ENCODE measurements around the gene DCDC1.

The DCDC1 gene

DNA sequence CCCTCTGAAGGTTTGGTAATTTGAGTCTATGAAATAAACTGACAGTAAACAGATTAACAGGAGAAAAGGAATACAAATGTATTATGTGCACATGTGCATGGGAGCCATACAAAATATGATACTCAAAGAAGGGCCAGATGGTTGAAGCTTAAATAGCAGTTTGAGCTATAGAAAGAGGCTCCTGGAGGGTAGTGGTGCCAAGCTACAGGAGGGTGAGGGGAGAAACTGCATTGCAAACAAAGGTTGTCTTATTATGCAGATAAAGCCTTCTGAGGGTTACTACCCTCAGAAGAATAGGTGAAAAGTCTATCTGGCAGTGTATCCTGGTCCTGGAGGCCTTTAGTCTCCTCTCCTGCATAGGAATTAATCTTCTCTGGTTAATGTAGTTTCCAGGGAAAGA is 516.1 kb downstream of the DCDC1 start:
- no peaks in the 10 kb centered on the region for H3K4me1 ChIP-seq (ENCODE audit: low read depth, poor library complexity, severe bottlenecking)
- no peak overlapping the region for H2AFZ ChIP-seq (ENCODE audit: low read depth)
- no peaks in the 10 kb centered on the region for H4K20me1 ChIP-seq (ENCODE audit: insufficient read depth)
- H3K4me2 ChIP-seq: no peak overlapping the region
- no peaks in the 10 kb centered on the region for H3K79me2 ChIP-seq (ENCODE audit: insufficient read depth, low read depth)
- TF ChIP-seq, protein P1, sequence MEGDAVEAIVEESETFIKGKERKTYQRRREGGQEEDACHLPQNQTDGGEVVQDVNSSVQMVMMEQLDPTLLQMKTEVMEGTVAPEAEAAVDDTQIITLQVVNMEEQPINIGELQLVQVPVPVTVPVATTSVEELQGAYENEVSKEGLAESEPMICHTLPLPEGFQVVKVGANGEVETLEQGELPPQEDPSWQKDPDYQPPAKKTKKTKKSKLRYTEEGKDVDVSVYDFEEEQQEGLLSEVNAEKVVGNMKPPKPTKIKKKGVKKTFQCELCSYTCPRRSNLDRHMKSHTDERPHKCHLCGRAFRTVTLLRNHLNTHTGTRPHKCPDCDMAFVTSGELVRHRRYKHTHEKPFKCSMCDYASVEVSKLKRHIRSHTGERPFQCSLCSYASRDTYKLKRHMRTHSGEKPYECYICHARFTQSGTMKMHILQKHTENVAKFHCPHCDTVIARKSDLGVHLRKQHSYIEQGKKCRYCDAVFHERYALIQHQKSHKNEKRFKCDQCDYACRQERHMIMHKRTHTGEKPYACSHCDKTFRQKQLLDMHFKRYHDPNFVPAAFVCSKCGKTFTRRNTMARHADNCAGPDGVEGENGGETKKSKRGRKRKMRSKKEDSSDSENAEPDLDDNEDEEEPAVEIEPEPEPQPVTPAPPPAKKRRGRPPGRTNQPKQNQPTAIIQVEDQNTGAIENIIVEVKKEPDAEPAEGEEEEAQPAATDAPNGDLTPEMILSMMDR (conservative IDR thresholded peaks at IDR 0.05; ENCODE audit: low read depth, low read length): no peak
- H3K36me3 ChIP-seq (ENCODE audit: insufficient read depth): no peaks in the 10 kb centered on the region
- H3K9ac ChIP-seq: no peak overlapping the region
- H3K27ac ChIP-seq: no peak overlapping the region
- H3K27me3 ChIP-seq (ENCODE audit: insufficient read depth, low read depth): no peaks in the 10 kb centered on the region
- H3K4me3 ChIP-seq (IDR thresholded peaks at IDR 0.05; ENCODE audit: insufficient read depth, low read depth, low read length): no peak overlapping the region

DNA sequence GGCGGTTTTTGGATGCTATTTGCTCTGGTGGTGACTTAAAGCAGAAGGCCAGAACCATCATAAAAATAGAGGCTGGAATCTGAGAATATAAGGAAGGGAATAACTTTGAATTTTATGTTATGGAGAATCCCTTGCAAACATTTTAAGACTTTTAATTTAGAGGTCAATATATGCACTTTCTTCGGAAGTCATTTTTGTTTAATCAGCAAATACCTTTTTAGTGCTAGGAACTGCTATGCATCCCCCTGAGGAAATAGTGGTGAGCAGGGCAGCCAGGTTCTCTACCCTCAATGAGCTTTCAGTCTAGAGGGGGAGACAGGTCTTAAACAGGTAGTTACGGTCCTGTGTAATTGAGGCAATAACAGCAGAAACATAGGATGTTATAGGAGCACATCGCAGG is 516.9 kb downstream of the DCDC1 start:
- no peaks in the 10 kb centered on the region for H3K36me3 ChIP-seq (ENCODE audit: insufficient read depth)
- H3K4me2 ChIP-seq: no peak overlapping the region
- no peak overlapping the region for H3K9ac ChIP-seq
- H3K79me2 ChIP-seq (ENCODE audit: insufficient read depth, low read depth): no peaks in the 10 kb centered on the region
- H4K20me1 ChIP-seq (ENCODE audit: insufficient read depth): no peaks in the 10 kb centered on the region
- TF ChIP-seq, protein P1 (conservative IDR thresholded peaks at IDR 0.05; ENCODE audit: low read depth, low read length): no peak
- H2AFZ ChIP-seq (ENCODE audit: low read depth): no peak overlapping the region
- no peaks in the 10 kb centered on the region for H3K4me1 ChIP-seq (ENCODE audit: low read depth, poor library complexity, severe bottlenecking)
- H3K27me3 ChIP-seq (ENCODE audit: insufficient read depth, low read depth): no peaks in the 10 kb centered on the region
- H3K4me3 ChIP-seq (IDR thresholded peaks at IDR 0.05; ENCODE audit: insufficient read depth, low read depth, low read length): no peak overlapping the region
- no peak overlapping the region for H3K27ac ChIP-seq

DNA sequence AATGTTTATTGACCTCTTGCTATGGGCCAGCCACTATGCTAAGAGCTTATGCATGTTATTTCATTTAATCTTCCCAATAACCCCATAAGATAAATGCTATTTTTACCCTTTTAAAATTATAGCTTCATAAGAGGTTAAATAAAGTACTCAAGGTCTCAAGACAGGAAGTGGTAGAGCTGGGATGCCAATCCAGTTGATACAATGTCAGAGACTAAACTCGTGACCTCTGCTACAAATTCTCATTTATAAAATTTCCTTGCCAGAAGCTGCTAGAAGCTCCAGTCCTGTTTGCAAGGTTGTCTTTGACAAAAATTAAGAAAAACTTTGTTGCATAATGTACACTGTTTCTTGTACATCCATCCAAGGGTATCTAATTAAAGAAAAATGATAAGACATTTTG is 517.4 kb downstream of the DCDC1 start:
- no peaks in the 10 kb centered on the region for H3K4me1 ChIP-seq (ENCODE audit: low read depth, poor library complexity, severe bottlenecking)
- TF ChIP-seq, protein P1 (conservative IDR thresholded peaks at IDR 0.05; ENCODE audit: low read depth, low read length): no peak

DNA sequence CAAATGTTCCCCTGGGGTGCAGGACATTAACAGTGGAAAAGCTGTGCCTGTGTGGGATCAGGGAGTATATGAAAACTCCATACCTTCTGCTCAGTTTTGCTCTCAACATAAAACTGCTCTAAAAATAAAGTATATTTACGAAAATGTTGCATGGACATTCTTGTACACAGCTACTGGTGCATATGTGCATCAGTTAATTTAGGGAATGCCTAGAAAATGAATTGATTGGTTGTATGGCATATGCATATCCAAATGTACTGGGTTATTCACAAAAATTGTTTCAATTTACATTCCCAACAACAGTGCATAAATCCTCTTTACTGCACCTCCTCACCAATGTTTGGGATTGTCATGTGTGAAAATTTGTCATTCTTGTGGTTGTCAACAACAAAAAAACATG is 532.3 kb downstream of the DCDC1 start:
- H3K4me2 ChIP-seq: no peak overlapping the region
- no peak overlapping the region for H3K4me3 ChIP-seq (IDR thresholded peaks at IDR 0.05; ENCODE audit: insufficient read depth, low read depth, low read length)
- H4K20me1 ChIP-seq (ENCODE audit: insufficient read depth): no peaks in the 10 kb centered on the region
- H3K9ac ChIP-seq: no peak overlapping the region
- no peak overlapping the region for H3K27ac ChIP-seq
- H2AFZ ChIP-seq (ENCODE audit: low read depth): no peak overlapping the region
- no peaks in the 10 kb centered on the region for H3K27me3 ChIP-seq (ENCODE audit: insufficient read depth, low read depth)
- TF ChIP-seq, protein P1 (conservative IDR thresholded peaks at IDR 0.05; ENCODE audit: low read depth, low read length): no peak
- no peaks in the 10 kb centered on the region for H3K4me1 ChIP-seq (ENCODE audit: low read depth, poor library complexity, severe bottlenecking)
- H3K79me2 ChIP-seq (ENCODE audit: insufficient read depth, low read depth): no peaks in the 10 kb centered on the region
- H3K36me3 ChIP-seq (ENCODE audit: insufficient read depth): no peaks in the 10 kb centered on the region

More for the DNA sequence above, 517.4 kb downstream of the DCDC1 start:
- Histone ChIP-seq H3K27ac (no peak overlapping the region), H3K9ac (no peak overlapping the region), H3K79me2 (ENCODE audit: insufficient read depth, low read depth) (no peaks in the 10 kb centered on the region), H4K20me1 (ENCODE audit: insufficient read depth) (no peaks in the 10 kb centered on the region), H3K4me3 (IDR thresholded peaks at IDR 0.05; ENCODE audit: insufficient read depth, low read depth, low read length) (no peak overlapping the region), H3K27me3 (ENCODE audit: insufficient read depth, low read depth) (no peaks in the 10 kb centered on the region), H3K36me3 (ENCODE audit: insufficient read depth) (no peaks in the 10 kb centered on the region), H2AFZ (ENCODE audit: low read depth) (no peak overlapping the region), H3K4me2 (no peak overlapping the region)

Measured in KMS-11 (cell line).